Left lung (tissue), 10 donors: ENCODE data around the gene GNLY. TPM values are rescaled to one million over a fixed set of nuclear protein-coding genes. Genes with fewer than 3 reads are reported as not detected.

Experiments used
- ATAC-seq: fragments of 200-7000 bp; cut with Tn5 transposase; one replicate; pipeline ENCODE4 v1.9.1; 2020; ENCODE audit warnings: moderate library complexity
- DNase-seq, 4 donors: peaks; one replicate each; pipeline ENCODE4 v3.0.0-alpha.2; 2013 to 2020
- H3K27ac ChIP-seq, 2 donors: fragments of 200-600 bp; sonication (generic) in 1 of 2; one replicate each; pipeline versions ENCODE4 v1.5.0 to v1.8.0; 2020 to 2021
- H3K27me3 ChIP-seq, 2 donors: fragments of 200-600 bp; sonication (generic) in 1 of 2; one replicate each; pipeline versions ENCODE4 v1.5.0 to v1.8.0; 2020 to 2021
- H3K36me3 ChIP-seq, 2 donors: fragments of 200-600 bp; sonication (generic) in 1 of 2; one replicate each; pipeline versions ENCODE4 v1.5.0 to v1.8.0; 2020 to 2021
- H3K4me1 ChIP-seq, 2 donors: fragments of 200-600 bp; one replicate each; pipeline ENCODE4 v1.8.0; 2021
- H3K4me3 ChIP-seq, 2 donors: fragments of 200-600 bp; sonication (generic) in 1 of 2; one replicate each; pipeline versions ENCODE4 v1.5.0 to v1.8.0; 2020 to 2021; ENCODE audit warnings: mild to moderate bottlenecking in 1 of 2
- H3K9me3 ChIP-seq, 2 donors: fragments of 200-600 bp; sonication (generic) in 1 of 2; one replicate each; pipeline versions ENCODE4 v1.5.0 to v1.8.0; 2020 to 2021
- CTCF ChIP-seq, 2 donors: fragments of 200-600 bp; sonication (generic) in 1 of 2; IDR thresholded peaks; one replicate each; pipeline versions ENCODE4 v1.5.0 to v1.8.0; 2021; ENCODE audit warnings: antibody characterized with exemption in 2 of 2
- intact Hi-C, 2 donors: fragments of 100-400 bp; cut with DNase I; formaldehyde crosslinking; loops; one replicate each; pipeline versions ENCODE4 v1.11.2 to v1.14.2; 2022
- polyA plus RNA-seq, 6 donors: library from polyadenylated mRNA; unstranded; fragments of 120-200 nt; gene quantifications; one replicate each; pipeline ENCODE4 v1.2.1, GENCODE V29; 2013; ENCODE audit not compliant: insufficient read length in 6 of 6
- total RNA-seq, 2 donors: library from RNA; stranded (reverse); fragmentation: NEBNext Ultra II Directional; extraction: Animal tissue kit (Norgen Biotek cat#: 25700); gene quantifications; one replicate each; pipeline ENCODE4 v1.2.1, GENCODE V29; 2021
- donor health status: DM: no; HTN: yes; CAD: no.
- donor health status: DM: no; HTN: no; CAD: no.

GNLY gene
- total and polyA plus RNA-seq, 8 donors: 0.90 to 10.5 (median 2.2) TPM

DNA sequence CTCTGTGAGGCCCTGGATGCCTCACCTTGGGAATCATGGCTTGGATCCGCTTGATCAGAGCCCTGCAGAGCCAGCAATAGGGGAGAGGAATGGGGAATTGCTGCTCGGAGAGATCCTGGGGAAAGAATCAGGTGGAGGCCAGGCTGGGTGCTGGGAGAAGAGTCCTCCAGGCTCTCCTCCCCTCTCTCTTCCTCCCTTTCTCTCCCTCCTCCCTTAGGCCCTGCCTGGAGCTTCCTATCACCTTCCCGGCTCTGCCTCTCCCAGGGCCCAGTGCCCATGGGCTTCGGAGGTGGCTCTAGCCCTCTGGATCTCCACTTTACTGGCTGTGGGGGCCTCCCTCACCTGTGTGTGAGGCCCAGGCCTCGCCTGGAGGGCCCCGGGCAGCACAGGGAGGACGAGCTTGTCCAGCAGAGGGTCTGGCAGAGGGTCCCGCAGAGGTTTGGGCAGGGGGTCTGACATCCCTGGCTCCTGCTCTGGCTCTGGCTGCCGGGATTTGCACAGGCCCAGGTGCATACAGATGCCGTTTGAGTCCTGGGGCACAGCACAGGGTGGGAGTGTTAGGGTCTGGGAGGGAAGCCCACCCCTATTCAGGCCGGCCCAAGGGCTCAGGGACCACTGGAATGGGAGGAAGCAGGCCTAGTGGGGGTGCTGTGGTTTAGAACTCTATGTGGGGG is 28.8 kb upstream of the GNLY start:
- TF ChIP-seq CTCF (IDR thresholded peaks at IDR 0.05): no peak
- peak overlapping the region; percentile 31 to 36 for H3K4me3 ChIP-seq

GRCh38 chr2:85666016-85666415 is 28.1 kb upstream of the GNLY start:
- peak overlapping the region; percentile 35 to 36 for H3K4me3 ChIP-seq
- DNase-seq: no peak
- peaks cover 3 to 50% of the 10 kb centered on the region in 2 donors for H3K4me1 ChIP-seq
- ATAC-seq: no peak
- TF ChIP-seq CTCF (IDR thresholded peaks at IDR 0.05): no peak
- intact Hi-C loops: loop anchor here in 1 of 2 donors (5.0 kb wide), 1 partner anchor 46 kb away; no protein-coding TSS in a partner anchor
- H3K9me3 ChIP-seq: no peaks in the 10 kb centered on the region
- no peaks in the 10 kb centered on the region for H3K27me3 ChIP-seq
- H3K27ac ChIP-seq: peak overlapping the region; percentile 82 to 94
- no peaks in the 10 kb centered on the region for H3K36me3 ChIP-seq

More for the DNA sequence above, 28.8 kb upstream of the GNLY start:
- H3K27me3 ChIP-seq: no peaks in the 10 kb centered on the region
- ATAC-seq (no peak), DNase-seq (no peak)
- H3K4me1 ChIP-seq: peaks cover 3 to 51% of the 10 kb centered on the region in 2 donors
- H3K36me3 ChIP-seq: no peaks in the 10 kb centered on the region
- H3K9me3 ChIP-seq: no peaks in the 10 kb centered on the region
- intact Hi-C loops: loop anchor here in 1 of 2 donors (5.0 kb wide), 1 partner anchor 47 kb away; no protein-coding TSS in a partner anchor
- peak overlapping the region; percentile 82 to 94 for H3K27ac ChIP-seq

DNA sequence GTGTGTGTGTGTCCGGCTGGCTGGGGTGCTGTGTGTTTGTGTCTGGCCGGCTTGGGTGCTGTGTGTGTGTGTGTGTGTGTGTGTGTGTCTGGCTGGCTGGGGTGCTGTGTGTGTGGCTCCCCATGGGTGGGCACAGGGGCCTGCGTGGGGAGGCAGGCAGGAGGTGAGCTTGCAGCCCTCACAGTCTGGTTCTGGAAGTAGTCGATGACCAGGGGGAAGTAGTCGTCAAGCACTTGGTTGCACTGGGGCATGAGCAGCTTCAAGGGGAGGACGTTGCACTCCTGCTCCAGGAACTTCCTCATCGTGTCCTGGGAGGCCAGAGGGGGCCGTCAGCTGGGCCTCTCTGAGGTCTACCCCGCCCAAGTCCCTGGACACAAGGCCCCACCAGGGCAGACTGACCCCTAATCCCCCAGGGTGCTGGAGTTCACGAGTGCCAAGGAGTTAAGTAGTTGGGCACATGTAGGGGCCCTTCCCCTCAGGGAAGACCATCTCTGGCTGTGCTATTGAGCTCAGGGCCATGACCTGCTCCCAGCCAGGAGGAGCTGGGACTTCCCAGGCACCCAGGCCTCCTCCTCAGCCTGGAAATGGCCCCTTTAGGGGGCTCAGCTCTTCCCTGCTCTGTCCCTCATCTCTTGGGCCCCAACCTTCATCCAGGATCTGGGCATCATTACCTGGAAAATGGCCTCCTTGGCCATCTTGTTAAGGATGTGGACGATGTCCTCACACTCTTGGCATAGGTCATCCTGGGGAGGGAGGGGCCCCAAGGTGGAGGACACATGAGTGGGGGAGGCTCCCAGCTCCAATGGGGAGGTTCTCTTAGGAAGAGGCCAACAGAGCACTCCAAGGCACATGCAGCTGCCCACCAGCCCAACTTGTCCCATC is 27.5 kb upstream of the GNLY start:
- Histone ChIP-seq H3K27ac (peak overlapping the region; percentile 82 to 94), H3K4me3 (peak overlapping the region; percentile 35 to 36), H3K36me3 (no peaks in the 10 kb centered on the region), H3K4me1 (peaks cover 3 to 50% of the 10 kb centered on the region in 2 donors), H3K27me3 (no peaks in the 10 kb centered on the region), H3K9me3 (no peaks in the 10 kb centered on the region)
- peak in 1 of 4 donors; percentile 68 for DNase-seq
- intact Hi-C loops: loop anchor here in 1 of 2 donors (5.0 kb wide), 1 partner anchor 46 kb away; no protein-coding TSS in a partner anchor
- no peak for ATAC-seq
- TF ChIP-seq CTCF (IDR thresholded peaks at IDR 0.05): no peak

DNA sequence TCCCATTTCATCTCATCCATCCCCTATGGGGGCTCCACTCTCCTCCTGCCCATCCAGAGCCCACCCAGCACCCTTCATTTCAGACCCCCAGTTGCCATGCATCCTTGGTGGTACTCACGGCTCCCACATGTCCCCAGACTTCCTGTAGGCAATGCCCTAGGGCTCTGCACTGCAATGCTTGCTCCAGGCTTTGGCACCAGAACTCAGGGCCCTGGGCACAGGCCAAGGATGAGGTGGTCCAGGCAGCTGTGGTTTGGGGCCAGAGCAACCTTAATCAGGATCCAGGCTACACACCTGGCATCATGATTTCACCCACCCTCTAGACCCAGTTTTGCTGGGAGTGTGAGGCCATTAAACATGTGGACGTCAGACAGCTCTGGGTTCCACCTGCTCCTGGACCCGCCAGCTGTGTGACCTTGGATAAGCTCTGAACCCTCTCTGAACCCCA is 26.6 kb upstream of the GNLY start:
- no peak for ATAC-seq
- intact Hi-C loops: loop anchor here in 1 of 2 donors (5.0 kb wide), 1 partner anchor 45 kb away; no protein-coding TSS in a partner anchor

More for the DNA sequence above, 26.6 kb upstream of the GNLY start:
- Histone ChIP-seq H3K27me3 (no peaks in the 10 kb centered on the region), H3K4me3 (peak overlapping the region; percentile 35 to 36), H3K9me3 (no peaks in the 10 kb centered on the region), H3K36me3 (no peaks in the 10 kb centered on the region), H3K4me1 (peaks cover 3 to 51% of the 10 kb centered on the region in 2 donors), H3K27ac (peak overlapping the region; percentile 79 to 94)
- TF ChIP-seq CTCF (IDR thresholded peaks at IDR 0.05): no peak
- DNase-seq: no peak
